Smooth muscle cell (in vitro differentiated cells): ENCODE data around the gene CPNE1. TPM values are rescaled to one million over a fixed set of nuclear protein-coding genes. Genes with fewer than 3 reads are reported as not detected.

Experiments
- DNase-seq: peaks from one replicate; lab custom pipeline; 2025; ENCODE audit not compliant: unreplicated experiment; lab: John Stamatoyannopoulos, UW
- H2AFZ ChIP-seq: fragments of 200-600 bp; sonication (generic); 2 replicates; pipeline ENCODE4 v1.6.0; 2016; ENCODE audit warnings: antibody characterized with exemption, low read depth, mild to moderate bottlenecking
- H3F3A ChIP-seq: fragments of 200-600 bp; sonication (generic); 2 replicates; pipeline ENCODE4 v1.6.0; 2017; ENCODE audit warnings: antibody characterized with exemption, low read depth
- H3K27ac ChIP-seq: fragments of 200-600 bp; sonication (generic); 2 replicates; pipeline ENCODE4 v1.5.1; 2016; ENCODE audit warnings: low read depth, mild to moderate bottlenecking
- H3K27me3 ChIP-seq: fragments of 200-600 bp; sonication (generic); 2 replicates; pipeline ENCODE4 v1.6.1; 2016; ENCODE audit warnings: low read depth, mild to moderate bottlenecking
- H3K36me3 ChIP-seq: fragments of 200-600 bp; sonication (generic); 2 replicates; pipeline ENCODE4 v1.5.1; 2016; ENCODE audit warnings: low read depth
- H3K4me1 ChIP-seq: fragments of 200-600 bp; sonication (generic); 2 replicates; pipeline ENCODE4 v1.5.1; 2016; ENCODE audit warnings: low read depth
- H3K4me2 ChIP-seq: fragments of 200-600 bp; sonication (generic); 2 replicates; pipeline ENCODE4 v1.6.0; 2016; ENCODE audit warnings: mild to moderate bottlenecking
- H3K4me3 ChIP-seq: fragments of 200-600 bp; sonication (generic); 2 replicates; pipeline ENCODE4 v1.5.1; 2016; ENCODE audit warnings: mild to moderate bottlenecking
- H3K79me2 ChIP-seq: fragments of 200-600 bp; sonication (generic); 2 replicates; pipeline ENCODE4 v1.6.0; 2016; ENCODE audit warnings: low read depth, mild to moderate bottlenecking
- H3K9ac ChIP-seq: fragments of 200-600 bp; sonication (generic); 2 replicates; pipeline ENCODE4 v1.6.0; 2016; ENCODE audit warnings: low read depth
- H3K9me3 ChIP-seq: fragments of 200-600 bp; sonication (generic); replicated peaks from 2 replicates; pipeline ENCODE4 v1.5.1; 2016; ENCODE audit warnings: low read depth
- H4K20me1 ChIP-seq: fragments of 200-600 bp; sonication (generic); 2 replicates; pipeline ENCODE4 v1.6.0; 2016; ENCODE audit warnings: low read depth
- CTCF ChIP-seq: fragments of 200-600 bp; sonication (generic); IDR thresholded peaks from 2 replicates; pipeline ENCODE4 v1.5.1; 2017; ENCODE audit warnings: borderline replicate concordance, mild to moderate bottlenecking, antibody characterized with exemption; ENCODE audit not compliant: insufficient read depth, poor library complexity, severe bottlenecking
- WGBS: methylation state at CpG from one replicate; pipeline ENCODE4 v1.1.7; 2016; ENCODE audit warnings: low lambda C conversion rate; 5-methylcytosine and 5-hydroxymethylcytosine counted together
- polyA plus RNA-seq: library from polyadenylated mRNA; unstranded; fragments of >200 nt; fragmentation: Nextera tagmentation; extraction: Ambion mirVana; gene quantifications from 2 replicates; pipeline ENCODE4 v1.2.1, GENCODE V29; 2016
- total RNA-seq: library from RNA; depleted of rRNA; stranded (reverse); fragments of >200 nt; gene quantifications from 2 replicates; pipeline ENCODE4 v1.2.3, GENCODE V29; 2014

The CPNE1 gene
- total and polyA plus RNA-seq, 2 experiments from 2014 or later = 140 to 156 TPM

- Histone ChIP-seq H3K27me3 (peaks cover 51% of the 10 kb centered on the region), H3K4me1 (peaks cover 8% of the 10 kb centered on the region), H3K27ac (no peak overlapping the region), H3K79me2 (no peaks in the 10 kb centered on the region), H3K36me3 (no peaks in the 10 kb centered on the region), H3K9ac (no peak overlapping the region), H3K4me2 (no peak overlapping the region), H4K20me1 (no peaks in the 10 kb centered on the region), H3F3A (no peaks in the 10 kb centered on the region), H3K9me3 (no peaks in the 10 kb centered on the region), H2AFZ (no peak overlapping the region), H3K4me3 (no peak overlapping the region)
- WGBS = 88% methylated on average over 21 of the region's 22 CpGs
- no peak for DNase-seq
- TF ChIP-seq CTCF = no peak
Observed at GRCh38 chr20:35598899-35599775, 65.6 kb downstream of the CPNE1 start.

- H3K27me3 ChIP-seq = peaks cover 51% of the 10 kb centered on the region
- 88% methylated on average over 7 of the region's 7 CpGs for WGBS
- no peaks in the 10 kb centered on the region for H3K79me2 ChIP-seq
- peaks cover 8% of the 10 kb centered on the region for H3K4me1 ChIP-seq
- H3K36me3 ChIP-seq = no peaks in the 10 kb centered on the region
- no peaks in the 10 kb centered on the region for H4K20me1 ChIP-seq
- no peaks in the 10 kb centered on the region for H3K9me3 ChIP-seq
- no peak overlapping the region for H3K27ac ChIP-seq
- TF ChIP-seq CTCF = no peak
- H3F3A ChIP-seq = no peaks in the 10 kb centered on the region
- H2AFZ ChIP-seq = no peak overlapping the region
- H3K9ac ChIP-seq = no peak overlapping the region
- DNase-seq = no peak
- H3K4me3 ChIP-seq = no peak overlapping the region
- H3K4me2 ChIP-seq = no peak overlapping the region
Observed at GRCh38 chr20:35598476-35598875, 66.2 kb downstream of the CPNE1 start.

GRCh38 chr20:35597186-35597585, 67.5 kb downstream of the CPNE1 start:
- no peaks in the 10 kb centered on the region for H3K9me3 ChIP-seq
- no peak overlapping the region for H3K9ac ChIP-seq
- H3K79me2 ChIP-seq = no peaks in the 10 kb centered on the region
- H3K27me3 ChIP-seq = peaks cover 41% of the 10 kb centered on the region
- no peaks in the 10 kb centered on the region for H3F3A ChIP-seq
- 87% methylated on average over 2 of the region's 2 CpGs for WGBS
- TF ChIP-seq CTCF = no peak
- H3K4me2 ChIP-seq = no peak overlapping the region
- no peaks in the 10 kb centered on the region for H4K20me1 ChIP-seq
- no peak overlapping the region for H3K27ac ChIP-seq
- peaks cover 8% of the 10 kb centered on the region for H3K4me1 ChIP-seq
- DNase-seq = no peak
- H2AFZ ChIP-seq = no peak overlapping the region
- H3K36me3 ChIP-seq = no peaks in the 10 kb centered on the region
- no peak overlapping the region for H3K4me3 ChIP-seq

GRCh38 chr20:35595901-35596300, 68.8 kb downstream of the CPNE1 start:
- TF ChIP-seq CTCF = no peak
- Histone ChIP-seq H2AFZ (no peak overlapping the region), H3K4me1 (no peaks in the 10 kb centered on the region), H3K9me3 (no peaks in the 10 kb centered on the region), H3K36me3 (no peaks in the 10 kb centered on the region), H3K4me2 (no peak overlapping the region), H3K79me2 (no peaks in the 10 kb centered on the region), H3K27ac (no peak overlapping the region), H4K20me1 (no peaks in the 10 kb centered on the region), H3K4me3 (no peak overlapping the region), H3K27me3 (peaks cover 28% of the 10 kb centered on the region), H3K9ac (no peak overlapping the region), H3F3A (no peaks in the 10 kb centered on the region)
- WGBS = 77% methylated on average over 7 of the region's 7 CpGs
- DNase-seq = no peak
